ENCODE results near the gene ZNF394. TPM values are rescaled to one million over a fixed set of nuclear protein-coding genes. Genes with fewer than 3 reads are reported as not detected.

ZNF394 gene
- total RNA-seq, 4 donors from 2014 or later: 24.6 to 42.2 (median 32.0) TPM

GRCh38 chr7:99468336-99468918 lies 31.7 kb downstream of the ZNF394 start:
- TF ChIP-seq CTCF (IDR thresholded peaks at IDR 0.05; ENCODE audit: low read depth): no peak

DNA sequence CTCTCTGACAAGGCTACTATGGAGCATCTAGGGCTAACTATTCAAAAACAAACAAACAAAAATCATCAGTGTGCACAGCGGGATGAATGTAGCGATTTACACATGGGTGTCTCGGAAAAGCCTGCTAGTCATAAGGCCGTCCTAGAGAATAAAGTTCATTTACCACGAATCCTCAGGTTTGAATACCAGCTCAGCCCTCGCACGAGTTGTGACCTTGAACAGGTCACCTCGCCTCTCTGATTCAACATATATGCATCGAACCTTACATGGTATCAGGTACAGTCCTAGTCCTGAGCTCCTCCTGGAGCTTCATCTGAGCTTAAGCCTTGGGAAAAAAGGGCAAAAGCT lies 34.7 kb downstream of the ZNF394 start:
- no peak for TF ChIP-seq CTCF (IDR thresholded peaks at IDR 0.05; ENCODE audit: low read depth)

- TF ChIP-seq CTCF (IDR thresholded peaks at IDR 0.05; ENCODE audit: low read depth): no peak
Measured at GRCh38 chr7:99461221-99461620, 38.9 kb downstream of the ZNF394 start.

- no peak for TF ChIP-seq CTCF (IDR thresholded peaks at IDR 0.05; ENCODE audit: low read depth)
Measured at GRCh38 chr7:99460651-99461050, 39.4 kb downstream of the ZNF394 start.

DNA sequence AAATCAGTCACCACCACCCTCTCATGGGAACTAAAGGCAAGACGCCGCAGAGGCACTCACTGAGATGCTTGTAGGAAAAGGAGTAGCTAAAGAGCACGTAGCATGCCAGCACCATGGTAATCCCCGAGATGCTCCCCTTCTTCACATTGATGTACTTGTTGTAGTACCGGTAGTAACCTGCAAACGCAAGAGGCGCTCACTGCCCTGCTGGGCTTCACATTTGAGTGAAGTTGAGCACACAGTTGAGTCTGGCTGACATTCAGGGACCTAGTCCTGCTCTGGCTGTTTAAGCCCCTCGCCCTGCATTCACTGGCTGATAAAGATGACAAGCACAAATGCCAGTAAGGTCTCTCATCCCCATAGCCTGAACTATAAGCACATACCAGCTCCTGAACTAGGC lies 41.0 kb downstream of the ZNF394 start:
- no peak for TF ChIP-seq CTCF (IDR thresholded peaks at IDR 0.05; ENCODE audit: low read depth)

- TF ChIP-seq CTCF (IDR thresholded peaks at IDR 0.05; ENCODE audit: low read depth): no peak
Measured at GRCh38 chr7:99457650-99458493, 42.2 kb downstream of the ZNF394 start.

DNA sequence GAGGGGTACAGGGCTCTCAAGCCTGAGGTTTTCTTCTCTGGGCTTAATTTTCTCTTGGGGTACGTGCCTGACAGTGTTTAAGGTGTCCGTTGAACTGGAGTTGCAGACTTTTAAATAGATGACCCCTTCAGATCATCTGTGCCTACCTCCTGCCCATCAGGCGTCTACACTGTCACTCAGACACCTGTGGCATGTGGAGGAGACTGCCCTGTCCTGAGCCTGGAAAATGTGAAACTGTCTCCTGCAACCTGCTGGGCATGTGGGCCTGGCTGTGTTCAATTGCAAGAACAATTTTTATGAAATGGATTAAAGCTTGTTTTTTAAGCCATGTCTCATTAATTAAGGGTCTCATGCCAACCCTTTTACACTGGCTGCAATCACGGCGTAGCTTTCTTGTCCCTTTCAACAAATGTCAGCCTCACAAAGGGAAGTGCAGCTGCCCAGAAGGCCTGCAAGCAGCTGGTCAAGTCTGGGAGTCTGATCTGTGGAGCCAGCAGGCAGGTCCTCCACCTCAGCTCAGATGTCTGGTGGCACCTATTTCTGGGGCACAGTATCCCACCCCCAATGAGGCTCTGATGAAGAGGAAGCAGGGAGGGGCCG lies 42.9 kb downstream of the ZNF394 start:
- TF ChIP-seq CTCF (IDR thresholded peaks at IDR 0.05; ENCODE audit: low read depth): no peak
